ENCODE measurements around the gene MORC2.

GRCh38 chr22:30920407-30920806 lies 48.2 kb downstream of the MORC2 start:
- TF ChIP-seq CTCF (IDR thresholded peaks at IDR 0.05) (peak; percentile 79 to 95 (median 85)), POLR2A (IDR thresholded peaks at IDR 0.05) (no peak)
